HCT116 (cell line): ENCODE results near the gene AQP6.

ENCODE experiments used
- CBX3 ChIP-seq: IDR thresholded peaks from 2 replicates; pipeline ENCODE4 v1.6.1; 2012; ENCODE audit warnings: low read depth
- CEBPB ChIP-seq: IDR thresholded peaks from 2 replicates; pipeline ENCODE4 v1.6.1; 2012; ENCODE audit warnings: low read depth
- ELF1 ChIP-seq: IDR thresholded peaks from 2 replicates; pipeline ENCODE4 v1.6.1; 2012; ENCODE audit warnings: low read depth, borderline replicate concordance
- EZH2 ChIP-seq: fragments of 200-600 bp; sonication (generic); IDR thresholded peaks from 2 replicates; pipeline ENCODE4 v1.6.1; 2017; ENCODE audit warnings: antibody characterized with exemption, mixed run types
- POLR2A ChIP-seq: IDR thresholded peaks from 2 replicates; pipeline ENCODE4 v1.7.0; 2011; ENCODE audit warnings: borderline replicate concordance; ENCODE audit not compliant: insufficient read depth, insufficient read length; ENCODE audit errors: extremely low read depth
- POLR2AphosphoS5 ChIP-seq: IDR thresholded peaks from 2 replicates; pipeline ENCODE4 v1.6.1; 2011; ENCODE audit warnings: mild to moderate bottlenecking, low read depth, low read length, moderate library complexity
- SIN3A ChIP-seq: IDR thresholded peaks from 2 replicates; pipeline ENCODE4 v1.6.1; 2012; ENCODE audit warnings: low read depth
- SRF ChIP-seq: IDR thresholded peaks from 2 replicates; pipeline ENCODE4 v1.6.1; 2012; ENCODE audit warnings: low read depth
- TCF7L2 ChIP-seq: IDR thresholded peaks from 2 replicates; pipeline ENCODE4 v1.7.0; 2011; ENCODE audit warnings: borderline replicate concordance, inconsistent platforms; ENCODE audit not compliant: insufficient read depth, insufficient read length; ENCODE audit errors: extremely low read depth
- ZFX ChIP-seq: fragments of 450-650 bp; IDR thresholded peaks from 2 replicates; pipeline ENCODE4 v1.6.1; 2017
- ZNF274 ChIP-seq: fragments of 200-500 bp; sonication (Bioruptor generic); IDR thresholded peaks from 2 replicates; pipeline ENCODE4 v1.6.1; 2014; ENCODE audit warnings: mild to moderate bottlenecking, low read depth, low read length, inconsistent platforms
- TF ChIP-seq, protein P1 (sequence below), 3 experiments: fragments of 200-600 bp in 1 of 3; sonication (generic) in 1 of 3; IDR thresholded peaks in 2 of 3; conservative IDR thresholded peaks in 1 of 3; 2 replicates each; pipeline ENCODE4 v1.5.1; 2012 to 2017; ENCODE audit warnings: low read depth in 2 of 3, low read length in 2 of 3, antibody characterized with exemption in 1 of 3, borderline replicate concordance in 1 of 3, control low read depth in 1 of 3, mild to moderate bottlenecking in 1 of 3, mixed read lengths in 1 of 3, mixed run types in 1 of 3, moderate library complexity in 1 of 3; ENCODE audit not compliant: insufficient read depth in 1 of 3
- TF ChIP-seq, protein P2 (sequence below): IDR thresholded peaks from 2 replicates; pipeline ENCODE4 v1.6.1; 2012; ENCODE audit warnings: low read depth
- TF ChIP-seq, protein P3 (sequence below): IDR thresholded peaks from 2 replicates; pipeline ENCODE4 v1.6.1; 2011; ENCODE audit warnings: mild to moderate bottlenecking, low read length, moderate library complexity; ENCODE audit not compliant: insufficient replicate concordance; ENCODE audit errors: extremely low read depth

DNA sequence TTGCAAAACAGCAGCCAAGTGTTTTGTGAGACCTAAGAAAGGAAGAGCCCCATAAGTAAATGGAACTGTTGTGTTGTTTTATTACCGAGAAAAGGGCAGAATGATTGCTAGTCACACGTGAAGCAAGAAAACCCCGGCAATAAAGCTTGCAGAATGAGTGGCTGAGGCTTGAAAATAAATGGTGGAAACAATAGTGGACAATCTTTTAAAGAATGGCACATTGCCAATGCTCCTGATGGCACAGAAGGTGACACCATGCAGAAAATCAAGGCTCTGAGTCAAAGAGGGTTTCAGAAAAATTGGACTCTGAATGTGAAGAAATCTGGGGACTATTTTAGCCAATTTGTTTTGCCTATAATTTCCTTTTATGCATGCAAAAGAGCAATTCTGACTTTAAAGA, 26.2 kb upstream of the AQP6 start:
- TF ChIP-seq, protein P1, sequence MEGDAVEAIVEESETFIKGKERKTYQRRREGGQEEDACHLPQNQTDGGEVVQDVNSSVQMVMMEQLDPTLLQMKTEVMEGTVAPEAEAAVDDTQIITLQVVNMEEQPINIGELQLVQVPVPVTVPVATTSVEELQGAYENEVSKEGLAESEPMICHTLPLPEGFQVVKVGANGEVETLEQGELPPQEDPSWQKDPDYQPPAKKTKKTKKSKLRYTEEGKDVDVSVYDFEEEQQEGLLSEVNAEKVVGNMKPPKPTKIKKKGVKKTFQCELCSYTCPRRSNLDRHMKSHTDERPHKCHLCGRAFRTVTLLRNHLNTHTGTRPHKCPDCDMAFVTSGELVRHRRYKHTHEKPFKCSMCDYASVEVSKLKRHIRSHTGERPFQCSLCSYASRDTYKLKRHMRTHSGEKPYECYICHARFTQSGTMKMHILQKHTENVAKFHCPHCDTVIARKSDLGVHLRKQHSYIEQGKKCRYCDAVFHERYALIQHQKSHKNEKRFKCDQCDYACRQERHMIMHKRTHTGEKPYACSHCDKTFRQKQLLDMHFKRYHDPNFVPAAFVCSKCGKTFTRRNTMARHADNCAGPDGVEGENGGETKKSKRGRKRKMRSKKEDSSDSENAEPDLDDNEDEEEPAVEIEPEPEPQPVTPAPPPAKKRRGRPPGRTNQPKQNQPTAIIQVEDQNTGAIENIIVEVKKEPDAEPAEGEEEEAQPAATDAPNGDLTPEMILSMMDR (IDR thresholded peaks at IDR 0.05 in 2 of 3, conservative IDR thresholded peaks at IDR 0.05 in 1 of 3; ENCODE audit: borderline replicate concordance in 1 of 3, insufficient read depth in 1 of 3, low read depth in 2 of 3, low read length in 2 of 3), result no peak
- TF ChIP-seq POLR2A, result no peak
- no peak for TF ChIP-seq TCF7L2
- TF ChIP-seq, protein P2, sequence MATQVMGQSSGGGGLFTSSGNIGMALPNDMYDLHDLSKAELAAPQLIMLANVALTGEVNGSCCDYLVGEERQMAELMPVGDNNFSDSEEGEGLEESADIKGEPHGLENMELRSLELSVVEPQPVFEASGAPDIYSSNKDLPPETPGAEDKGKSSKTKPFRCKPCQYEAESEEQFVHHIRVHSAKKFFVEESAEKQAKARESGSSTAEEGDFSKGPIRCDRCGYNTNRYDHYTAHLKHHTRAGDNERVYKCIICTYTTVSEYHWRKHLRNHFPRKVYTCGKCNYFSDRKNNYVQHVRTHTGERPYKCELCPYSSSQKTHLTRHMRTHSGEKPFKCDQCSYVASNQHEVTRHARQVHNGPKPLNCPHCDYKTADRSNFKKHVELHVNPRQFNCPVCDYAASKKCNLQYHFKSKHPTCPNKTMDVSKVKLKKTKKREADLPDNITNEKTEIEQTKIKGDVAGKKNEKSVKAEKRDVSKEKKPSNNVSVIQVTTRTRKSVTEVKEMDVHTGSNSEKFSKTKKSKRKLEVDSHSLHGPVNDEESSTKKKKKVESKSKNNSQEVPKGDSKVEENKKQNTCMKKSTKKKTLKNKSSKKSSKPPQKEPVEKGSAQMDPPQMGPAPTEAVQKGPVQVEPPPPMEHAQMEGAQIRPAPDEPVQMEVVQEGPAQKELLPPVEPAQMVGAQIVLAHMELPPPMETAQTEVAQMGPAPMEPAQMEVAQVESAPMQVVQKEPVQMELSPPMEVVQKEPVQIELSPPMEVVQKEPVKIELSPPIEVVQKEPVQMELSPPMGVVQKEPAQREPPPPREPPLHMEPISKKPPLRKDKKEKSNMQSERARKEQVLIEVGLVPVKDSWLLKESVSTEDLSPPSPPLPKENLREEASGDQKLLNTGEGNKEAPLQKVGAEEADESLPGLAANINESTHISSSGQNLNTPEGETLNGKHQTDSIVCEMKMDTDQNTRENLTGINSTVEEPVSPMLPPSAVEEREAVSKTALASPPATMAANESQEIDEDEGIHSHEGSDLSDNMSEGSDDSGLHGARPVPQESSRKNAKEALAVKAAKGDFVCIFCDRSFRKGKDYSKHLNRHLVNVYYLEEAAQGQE, result no peak
- no peak for TF ChIP-seq ZNF274
- no peak for TF ChIP-seq EZH2
- TF ChIP-seq, protein P3, sequence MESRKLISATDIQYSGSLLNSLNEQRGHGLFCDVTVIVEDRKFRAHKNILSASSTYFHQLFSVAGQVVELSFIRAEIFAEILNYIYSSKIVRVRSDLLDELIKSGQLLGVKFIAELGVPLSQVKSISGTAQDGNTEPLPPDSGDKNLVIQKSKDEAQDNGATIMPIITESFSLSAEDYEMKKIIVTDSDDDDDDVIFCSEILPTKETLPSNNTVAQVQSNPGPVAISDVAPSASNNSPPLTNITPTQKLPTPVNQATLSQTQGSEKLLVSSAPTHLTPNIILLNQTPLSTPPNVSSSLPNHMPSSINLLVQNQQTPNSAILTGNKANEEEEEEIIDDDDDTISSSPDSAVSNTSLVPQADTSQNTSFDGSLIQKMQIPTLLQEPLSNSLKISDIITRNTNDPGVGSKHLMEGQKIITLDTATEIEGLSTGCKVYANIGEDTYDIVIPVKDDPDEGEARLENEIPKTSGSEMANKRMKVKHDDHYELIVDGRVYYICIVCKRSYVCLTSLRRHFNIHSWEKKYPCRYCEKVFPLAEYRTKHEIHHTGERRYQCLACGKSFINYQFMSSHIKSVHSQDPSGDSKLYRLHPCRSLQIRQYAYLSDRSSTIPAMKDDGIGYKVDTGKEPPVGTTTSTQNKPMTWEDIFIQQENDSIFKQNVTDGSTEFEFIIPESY, result no peak
- TF ChIP-seq SIN3A, result no peak
- TF ChIP-seq SRF, result no peak
- no peak for TF ChIP-seq CBX3
- no peak for TF ChIP-seq CEBPB
- TF ChIP-seq ELF1, result no peak
- no peak for TF ChIP-seq ZFX
- no peak for TF ChIP-seq POLR2AphosphoS5
